GM21619 (cell line): ENCODE data around the gene CYP27B1.
A peak's percentile ranks its signal among the peaks of the same experiment; 100 is the strongest.

Source experiments
- ATAC-seq: cut with Tn5 transposase; IDR thresholded peaks from one replicate; pipeline ENCODE4 v1.9.1; 2021; ENCODE audit not compliant: unreplicated experiment

CYP27B1 gene

DNA sequence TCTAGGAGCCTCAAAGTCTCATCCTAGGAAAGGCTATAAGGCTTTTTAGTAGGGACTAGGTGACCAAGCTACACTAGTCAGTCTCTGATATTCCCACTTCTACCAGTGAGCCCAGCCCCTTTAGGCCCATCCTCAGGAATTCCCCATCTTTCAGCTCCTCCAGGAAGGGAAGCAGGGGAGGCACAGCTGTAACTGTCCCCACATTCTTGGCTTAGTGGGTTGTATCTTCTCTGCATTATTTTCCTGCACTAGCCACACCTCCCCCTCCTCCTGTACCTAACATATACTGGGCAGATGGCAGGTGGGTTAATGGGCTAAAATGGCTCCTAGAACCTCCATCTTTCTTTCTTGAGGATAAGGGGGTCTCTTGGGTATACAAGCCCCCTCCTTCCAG lies 424 bp upstream of the CYP27B1 start:
- ATAC-seq: no peak

DNA sequence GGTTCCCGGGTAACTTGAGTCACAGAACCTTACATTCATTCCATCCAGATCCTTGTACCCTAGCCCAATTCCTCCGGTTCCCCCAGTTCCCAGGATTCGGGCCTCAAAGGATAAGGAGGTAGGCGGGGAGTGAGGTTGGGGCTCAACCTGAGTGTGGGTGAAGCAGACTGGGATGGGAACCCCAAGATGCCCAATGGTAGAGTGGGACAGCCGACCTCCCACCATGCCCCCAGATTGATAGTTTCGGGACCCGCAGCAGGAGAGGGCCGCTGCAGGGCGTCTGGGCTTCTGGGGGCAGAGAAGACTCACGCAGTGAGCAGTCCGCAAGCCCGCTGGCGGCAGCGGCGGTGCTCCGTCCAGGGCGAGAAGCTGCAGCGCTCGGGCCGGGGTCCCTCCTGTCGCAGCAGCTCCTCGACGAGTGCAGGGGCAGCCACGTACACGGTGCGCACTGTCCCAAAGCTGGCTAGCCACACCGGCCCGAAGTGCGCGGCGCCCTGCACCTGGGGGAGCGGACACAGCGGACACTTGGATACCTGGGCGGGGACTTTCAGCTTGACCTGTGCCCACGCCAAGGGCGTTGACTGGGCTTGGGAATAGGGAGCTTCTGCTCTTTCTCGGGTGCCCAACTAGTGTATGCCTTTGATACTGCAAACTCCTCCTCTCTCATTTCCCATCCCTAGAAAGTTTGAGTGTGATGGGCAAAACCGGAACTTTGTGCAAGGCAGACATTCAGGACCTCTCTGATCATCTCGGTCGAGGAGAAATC lies 997 bp downstream of the CYP27B1 start:
- no peak for ATAC-seq

GRCh38 chr12:57765003-57765697 lies 1.7 kb downstream of the CYP27B1 start:
- peak; percentile 61 for ATAC-seq

DNA sequence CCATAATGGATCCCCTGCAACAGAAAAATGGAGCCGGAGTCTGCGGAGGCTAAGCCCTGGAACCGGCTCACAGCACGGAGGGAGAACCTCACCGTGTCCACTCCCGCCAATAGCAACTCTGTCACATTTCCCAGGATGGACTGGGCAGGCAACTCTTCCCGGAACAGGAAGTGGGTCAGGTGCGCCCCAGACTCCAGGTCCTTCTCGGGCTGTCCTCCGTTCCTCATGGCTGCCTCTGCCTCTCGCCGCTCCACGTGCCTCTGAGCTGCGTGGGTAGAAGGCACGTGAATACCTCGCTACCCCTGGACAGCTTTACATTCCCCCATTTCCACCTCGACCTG lies 2.2 kb downstream of the CYP27B1 start:
- no peak for ATAC-seq

DNA sequence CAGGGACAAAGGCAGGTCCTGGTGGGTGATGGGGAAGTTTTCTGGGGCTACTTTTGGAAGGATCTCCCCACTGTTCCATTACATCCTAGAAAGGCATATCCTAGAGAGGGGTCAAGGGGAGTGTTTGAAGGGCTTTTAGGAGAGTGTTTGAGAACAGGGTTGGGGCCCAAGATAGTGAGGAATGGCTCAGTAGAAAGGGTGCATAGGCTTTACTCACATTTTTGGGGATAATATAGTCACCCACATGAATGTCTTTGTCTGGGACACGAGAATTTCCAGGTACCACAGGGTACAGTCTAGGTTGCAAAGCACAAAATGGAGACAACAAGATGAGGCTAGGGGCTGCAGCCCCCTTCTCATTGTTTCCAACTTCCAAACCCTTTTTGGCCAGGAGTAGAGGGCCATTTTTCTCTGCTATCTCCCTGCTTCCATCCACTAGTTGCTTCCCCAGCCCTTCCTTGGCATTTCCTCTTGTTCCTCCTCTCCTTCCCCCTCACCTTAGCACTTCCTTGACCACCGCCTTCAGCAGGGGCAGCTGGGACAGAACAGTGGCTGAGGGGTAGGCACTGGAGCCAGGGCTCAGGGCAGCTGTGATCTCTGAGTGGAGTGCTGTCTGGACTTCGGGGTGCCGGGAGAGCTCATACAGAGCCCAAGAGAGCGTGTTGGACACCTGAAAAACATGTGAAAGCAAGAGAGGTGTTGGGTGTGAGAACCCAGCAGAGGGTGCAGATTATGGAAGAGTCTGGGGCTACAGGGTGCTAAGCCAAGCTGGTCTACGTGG lies 2.8 kb downstream of the CYP27B1 start:
- ATAC-seq: no peak

DNA sequence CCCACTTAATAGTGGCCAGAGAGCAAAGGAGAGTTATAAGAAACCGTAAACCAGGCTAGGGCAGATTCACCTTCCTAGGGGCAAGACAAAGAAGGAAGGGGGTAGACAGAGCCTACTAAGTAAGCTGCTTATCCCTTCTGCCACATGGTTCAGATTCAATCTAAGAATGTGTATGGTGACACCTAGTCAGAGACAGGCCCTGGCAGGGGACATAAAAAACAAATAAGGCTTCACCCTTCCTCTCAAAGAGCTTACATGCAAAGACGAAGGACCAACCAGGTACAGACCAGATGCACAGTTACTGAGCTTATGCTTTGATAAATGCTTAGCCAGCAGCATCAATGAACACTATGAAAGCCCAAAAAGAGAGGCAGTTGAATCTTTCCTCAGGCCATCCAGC lies 4.4 kb downstream of the CYP27B1 start:
- ATAC-seq: no peak

DNA sequence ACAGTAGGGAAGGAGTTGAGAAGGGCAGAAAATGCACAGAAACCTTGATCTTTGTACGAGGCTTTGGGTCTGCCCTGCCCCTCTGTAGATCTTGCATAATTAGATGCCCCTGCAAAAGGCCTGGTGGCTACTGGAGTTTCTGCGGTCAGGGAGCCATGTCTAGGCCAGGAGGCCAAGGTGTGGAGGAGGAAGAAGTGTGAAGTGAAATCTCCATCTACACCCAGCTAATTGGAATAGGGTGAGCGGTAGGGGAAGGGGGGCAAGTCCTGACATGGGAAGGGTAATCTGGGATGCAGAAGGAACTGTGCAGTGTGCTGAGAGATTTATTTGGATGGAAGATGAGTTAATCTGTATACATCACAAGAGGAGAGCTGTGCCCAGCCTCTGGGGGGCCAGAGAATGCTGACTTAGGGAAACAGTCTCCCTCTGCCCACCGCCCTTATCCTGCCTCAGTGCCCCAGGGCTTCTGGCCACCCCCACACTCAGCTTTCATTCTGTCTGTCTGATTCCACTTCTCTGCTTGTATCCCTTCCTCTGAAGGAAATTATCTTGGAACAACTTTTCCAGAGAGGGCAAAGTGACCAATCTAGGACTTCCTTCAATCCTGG lies 5.4 kb downstream of the CYP27B1 start:
- ATAC-seq: no peak

DNA sequence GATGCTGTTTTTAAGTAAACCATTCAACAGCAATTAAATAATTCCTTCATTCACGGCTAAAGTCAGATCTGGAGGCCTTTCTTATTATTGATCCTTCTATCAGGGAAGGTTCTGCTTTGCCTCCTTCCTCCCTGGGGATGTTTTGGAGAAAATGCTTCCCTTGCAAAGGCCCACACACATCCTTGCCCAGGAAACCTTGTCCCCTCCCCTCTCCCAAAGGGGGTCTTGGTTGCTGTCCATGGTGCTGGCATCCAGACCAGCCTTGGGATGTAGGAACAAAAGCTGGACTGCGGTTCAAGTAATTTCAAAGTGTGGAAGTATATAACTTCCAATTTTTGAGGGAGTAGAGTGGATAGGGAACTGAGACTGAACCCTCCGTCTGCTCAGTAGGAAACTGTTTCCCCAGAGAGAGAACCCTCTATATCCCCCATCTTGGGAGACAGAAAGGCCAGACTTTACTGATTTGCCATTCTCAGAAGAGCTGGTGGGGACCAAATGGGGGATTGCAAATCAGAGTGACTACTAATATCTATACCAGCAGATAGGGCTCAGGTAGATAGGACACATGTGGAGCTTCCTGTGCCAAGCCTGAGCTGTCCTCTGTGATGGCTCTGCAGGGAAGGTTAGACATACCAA lies 6.4 kb downstream of the CYP27B1 start:
- ATAC-seq: no peak

DNA sequence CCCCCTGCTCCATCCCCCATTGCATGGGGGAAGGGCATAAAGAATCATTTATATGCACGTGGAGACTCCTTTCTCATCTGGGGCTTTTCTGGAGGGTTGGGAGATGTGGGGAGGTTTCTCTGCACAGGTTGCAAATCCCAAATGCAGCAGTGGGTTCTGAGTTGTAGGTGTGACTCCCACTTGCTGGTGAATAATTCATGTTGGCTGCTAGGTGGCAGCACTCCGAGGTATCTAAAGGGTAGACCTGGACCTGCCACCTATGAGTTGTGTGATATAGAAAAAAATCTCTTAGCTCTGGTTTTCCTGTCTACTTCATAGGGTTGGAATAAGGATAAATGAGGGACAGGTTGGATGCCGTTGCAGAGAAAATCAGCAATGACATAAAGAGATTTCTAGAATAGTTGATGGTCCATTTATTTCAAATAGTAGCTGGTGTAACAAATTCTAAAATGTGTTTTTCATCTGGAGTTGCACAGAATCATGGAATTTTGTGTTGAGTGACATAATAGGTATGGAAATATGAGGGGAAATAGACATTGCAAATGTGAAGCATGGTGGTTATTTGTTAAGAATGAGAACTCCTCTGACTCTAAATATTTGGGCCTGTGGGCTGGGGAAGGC lies 7.4 kb downstream of the CYP27B1 start:
- ATAC-seq: no peak

DNA sequence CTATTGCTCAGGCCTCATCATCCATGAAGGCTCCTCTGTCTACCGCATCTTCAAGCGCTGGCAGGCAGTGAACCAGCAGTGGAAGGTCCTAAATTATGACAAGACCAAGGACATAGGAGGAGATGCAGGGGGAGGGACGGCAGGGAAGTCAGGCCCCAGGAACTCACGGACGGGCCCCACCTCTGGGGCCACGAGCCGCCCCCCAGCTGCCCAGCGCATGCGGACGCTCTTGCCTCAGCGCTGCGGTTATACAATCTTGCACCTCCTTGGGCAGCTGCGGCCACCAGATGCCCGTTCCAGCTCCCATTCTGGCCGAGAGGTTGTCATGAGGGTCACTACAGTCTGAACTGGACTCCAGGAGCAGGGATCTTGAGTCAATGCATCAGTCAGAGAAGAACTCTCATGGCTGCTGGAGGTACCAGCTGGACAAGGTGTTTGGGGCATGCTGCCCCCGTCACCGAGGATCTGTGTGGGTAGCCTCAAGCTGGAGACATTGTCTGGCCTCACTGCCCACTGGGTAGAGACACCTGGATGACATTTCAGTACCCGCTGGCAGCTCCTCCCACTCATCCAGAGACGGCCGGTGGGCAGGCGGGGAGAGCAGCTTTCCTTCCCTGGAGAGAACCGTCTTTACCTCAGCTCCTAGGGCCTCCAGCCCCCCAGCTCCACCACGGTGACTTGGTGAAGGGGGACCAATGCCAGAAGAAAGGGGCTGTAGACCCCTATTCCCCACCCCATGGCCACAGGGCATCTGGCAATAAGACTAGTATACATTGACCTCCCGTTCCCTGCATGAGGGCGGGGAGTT lies 8.1 kb downstream of the CYP27B1 start:
- ATAC-seq: no peak

DNA sequence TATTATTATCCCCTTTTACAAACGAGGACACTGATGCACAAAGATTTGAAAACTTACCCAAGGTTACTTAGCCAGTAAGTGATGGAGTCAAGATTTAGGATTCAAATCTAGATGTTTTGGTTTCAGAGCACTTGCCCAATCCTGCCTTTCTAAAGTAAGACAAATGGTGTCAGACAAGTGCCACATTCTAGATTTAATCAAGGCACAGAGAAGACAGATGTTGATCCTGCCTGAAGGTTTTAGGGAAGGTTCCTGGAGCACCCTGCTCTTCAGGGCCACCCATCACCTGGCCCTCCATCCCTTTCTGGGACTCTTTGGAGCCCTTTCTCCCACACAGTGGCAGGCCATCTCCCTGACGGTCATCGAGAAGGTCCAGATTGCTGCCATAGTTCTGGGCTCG lies 9.1 kb downstream of the CYP27B1 start:
- no peak for ATAC-seq

DNA sequence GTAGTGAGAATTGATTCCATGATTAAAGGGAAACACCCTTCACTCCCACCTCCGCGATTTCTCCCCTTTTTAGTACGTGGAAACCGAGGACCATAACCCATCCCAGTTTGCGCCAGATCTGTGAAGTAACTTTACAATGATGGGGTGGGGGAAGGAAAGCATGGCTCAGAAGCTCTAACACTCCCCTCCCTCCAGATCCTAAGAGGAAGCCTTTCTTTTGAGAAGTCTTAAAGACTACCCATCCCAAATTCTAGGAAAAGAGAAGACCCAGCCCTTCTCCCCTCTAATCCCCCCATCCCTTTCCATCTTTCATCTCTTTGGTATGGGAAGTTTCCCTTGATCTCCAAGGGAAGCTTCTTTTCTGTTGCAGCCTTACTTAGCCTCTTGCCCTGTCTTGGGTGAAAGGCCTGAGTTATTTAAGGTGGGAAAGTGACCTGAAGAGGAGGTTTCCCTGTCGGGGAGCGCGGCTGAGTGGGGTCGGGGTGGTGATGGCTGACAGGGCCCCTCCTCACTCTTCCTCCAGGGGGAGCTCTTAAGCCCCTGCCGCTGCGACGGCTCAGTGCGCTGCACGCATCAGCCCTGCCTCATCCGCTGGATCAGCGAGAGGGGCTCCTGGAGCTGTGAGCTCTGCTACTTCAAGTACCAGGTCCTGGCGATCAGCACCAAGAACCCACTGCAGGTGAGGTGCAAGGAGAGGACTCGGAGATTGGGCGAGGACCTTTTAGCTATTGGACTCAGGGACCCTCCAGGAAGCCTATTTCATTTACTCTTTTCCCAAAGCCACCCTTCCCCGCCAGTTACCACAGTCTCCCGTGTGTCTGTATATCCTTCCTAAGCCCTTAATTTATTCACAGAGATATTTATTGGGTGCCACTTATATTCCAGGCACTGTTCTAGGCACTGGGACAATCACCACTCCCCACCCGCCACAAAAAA lies 10.2 kb downstream of the CYP27B1 start:
- ATAC-seq: no peak

GRCh38 chr12:57755454-57756372 lies 11.2 kb downstream of the CYP27B1 start:
- ATAC-seq: no peak

- ATAC-seq: no peak
These were observed 11.8 kb downstream of the CYP27B1 start for GRCh38 chr12:57755194-57755453.

DNA sequence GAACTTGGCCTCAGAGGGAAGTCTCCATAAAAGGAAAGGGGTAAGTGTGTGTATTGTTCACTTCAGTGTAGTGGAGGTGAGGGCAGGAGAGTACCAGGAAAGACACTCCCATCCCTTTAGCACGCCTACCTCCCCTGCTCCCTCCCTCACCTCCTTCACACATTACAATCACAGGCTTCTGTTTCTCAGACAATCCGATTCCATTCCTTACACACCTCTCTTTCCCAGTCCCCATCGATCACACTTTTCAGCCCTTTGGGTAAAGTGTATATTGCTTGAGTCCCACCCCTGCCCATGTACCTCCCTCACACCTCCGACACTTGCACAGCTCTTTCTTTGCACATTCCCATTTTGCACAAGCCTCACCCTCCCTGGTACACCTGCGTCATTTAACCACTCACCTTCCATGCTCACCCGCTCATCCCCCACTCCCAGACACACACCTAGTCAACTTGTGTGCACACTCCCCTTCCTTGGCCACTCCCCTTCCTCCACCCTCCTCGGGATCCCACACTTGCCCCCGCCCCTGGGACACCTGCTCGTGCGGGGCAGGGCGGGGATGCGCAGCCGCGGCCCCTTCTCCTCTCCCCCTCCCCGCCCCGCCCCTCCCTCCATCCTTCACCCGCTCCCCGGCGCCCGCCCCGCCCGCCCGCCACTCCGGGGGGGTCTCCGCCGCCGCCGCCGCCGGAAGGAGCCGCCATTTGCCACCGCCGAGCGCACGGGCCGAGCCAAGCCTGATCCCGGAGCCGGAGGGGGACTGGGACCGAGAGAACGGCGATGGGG lies 12.3 kb downstream of the CYP27B1 start, which contains the start of gene MARCHF9:
Gene MARCHF9, plus strand, starts transcription at position 693 of the 783 bp plus-strand sequence. CDS start 426 bp downstream, outside the sequence.
- peak; percentile 34 for ATAC-seq

- no peak for ATAC-seq
These were observed 13.0 kb downstream of the CYP27B1 start for GRCh38 chr12:57753756-57754337.

- no peak for ATAC-seq
These were observed 14.2 kb downstream of the CYP27B1 start for GRCh38 chr12:57752668-57753000.
